Stimulated activated naive CD8-positive, alpha-beta T cell treated with anti-CD3 and anti-CD28 coated beads, Interleukin-15, Interleukin-2, amounts not matched to agents 100 ng/mL and 50 ng/mL, for 24 hours (primary cell): ENCODE measurements around the gene LAMA2.

Experiments
- H3K27ac Mint-ChIP-seq: one replicate; pipeline ENCODE4 v1.8.0; 2021; ENCODE audit warnings: mild to moderate bottlenecking, mixed read lengths
- H3K27me3 Mint-ChIP-seq: one replicate; pipeline ENCODE4 v1.8.0; 2021; ENCODE audit warnings: mixed read lengths
- H3K36me3 Mint-ChIP-seq: one replicate; pipeline ENCODE4 v1.8.0; 2021; ENCODE audit warnings: low read depth, mixed read lengths
- H3K4me1 Mint-ChIP-seq: one replicate; pipeline ENCODE4 v1.8.0; 2021; ENCODE audit warnings: low read depth, mixed read lengths
- H3K4me3 Mint-ChIP-seq: one replicate; pipeline ENCODE4 v1.8.0; 2021; ENCODE audit warnings: mild to moderate bottlenecking, mixed read lengths
- H3K9me3 Mint-ChIP-seq: one replicate; pipeline ENCODE4 v1.8.0; 2021; ENCODE audit warnings: mixed read lengths

Gene LAMA2

GRCh38 chr6:129217701-129218100 lies 334.8 kb downstream of the LAMA2 start:
- H3K9me3 Mint-ChIP-seq, result no peaks in the 10 kb centered on the region
- H3K4me1 Mint-ChIP-seq, result no peaks in the 10 kb centered on the region
- no peak overlapping the region for H3K4me3 Mint-ChIP-seq
- peaks cover 13% of the 10 kb centered on the region for H3K27me3 Mint-ChIP-seq
- H3K36me3 Mint-ChIP-seq, result no peaks in the 10 kb centered on the region
- H3K27ac Mint-ChIP-seq, result no peak overlapping the region

GRCh38 chr6:129233458-129234134 lies 350.7 kb downstream of the LAMA2 start:
- Mint-ChIP-seq H3K27me3 (peaks cover 24% of the 10 kb centered on the region), H3K27ac (no peak overlapping the region), H3K36me3 (no peaks in the 10 kb centered on the region), H3K4me1 (no peaks in the 10 kb centered on the region), H3K9me3 (no peaks in the 10 kb centered on the region), H3K4me3 (no peak overlapping the region)

GRCh38 chr6:129235167-129236000 lies 352.4 kb downstream of the LAMA2 start:
- Mint-ChIP-seq H3K36me3 (no peaks in the 10 kb centered on the region), H3K4me3 (no peak overlapping the region), H3K27ac (no peak overlapping the region), H3K4me1 (no peaks in the 10 kb centered on the region), H3K9me3 (no peaks in the 10 kb centered on the region), H3K27me3 (peaks cover 21% of the 10 kb centered on the region)

- Mint-ChIP-seq H3K9me3 (no peaks in the 10 kb centered on the region), H3K27ac (no peak overlapping the region), H3K27me3 (peaks cover 21% of the 10 kb centered on the region), H3K36me3 (no peaks in the 10 kb centered on the region), H3K4me3 (no peak overlapping the region), H3K4me1 (no peaks in the 10 kb centered on the region)
These were observed 353.1 kb downstream of the LAMA2 start for GRCh38 chr6:129236001-129236517.

- Mint-ChIP-seq H3K9me3 (no peaks in the 10 kb centered on the region), H3K27ac (no peak overlapping the region), H3K4me3 (no peak overlapping the region), H3K36me3 (no peaks in the 10 kb centered on the region), H3K4me1 (no peaks in the 10 kb centered on the region), H3K27me3 (peaks cover 20% of the 10 kb centered on the region)
These were observed 356.1 kb downstream of the LAMA2 start for GRCh38 chr6:129238991-129239390.

GRCh38 chr6:129239825-129240491 lies 357.0 kb downstream of the LAMA2 start:
- no peaks in the 10 kb centered on the region for H3K9me3 Mint-ChIP-seq
- no peaks in the 10 kb centered on the region for H3K4me1 Mint-ChIP-seq
- H3K36me3 Mint-ChIP-seq, result no peaks in the 10 kb centered on the region
- H3K27ac Mint-ChIP-seq, result no peak overlapping the region
- H3K27me3 Mint-ChIP-seq, result peaks cover 20% of the 10 kb centered on the region
- no peak overlapping the region for H3K4me3 Mint-ChIP-seq

GRCh38 chr6:129240492-129240853 lies 357.5 kb downstream of the LAMA2 start:
- H3K4me3 Mint-ChIP-seq, result no peak overlapping the region
- no peaks in the 10 kb centered on the region for H3K9me3 Mint-ChIP-seq
- peaks cover 17% of the 10 kb centered on the region for H3K27me3 Mint-ChIP-seq
- no peaks in the 10 kb centered on the region for H3K36me3 Mint-ChIP-seq
- H3K27ac Mint-ChIP-seq, result no peak overlapping the region
- no peaks in the 10 kb centered on the region for H3K4me1 Mint-ChIP-seq

- H3K4me1 Mint-ChIP-seq, result no peaks in the 10 kb centered on the region
- no peak overlapping the region for H3K4me3 Mint-ChIP-seq
- no peak overlapping the region for H3K27ac Mint-ChIP-seq
- H3K36me3 Mint-ChIP-seq, result no peaks in the 10 kb centered on the region
- H3K27me3 Mint-ChIP-seq, result peaks cover 24% of the 10 kb centered on the region
- H3K9me3 Mint-ChIP-seq, result no peaks in the 10 kb centered on the region
These were observed 359.6 kb downstream of the LAMA2 start for GRCh38 chr6:129242546-129242945.

GRCh38 chr6:129243377-129243776 lies 360.4 kb downstream of the LAMA2 start:
- H3K36me3 Mint-ChIP-seq, result no peaks in the 10 kb centered on the region
- no peak overlapping the region for H3K4me3 Mint-ChIP-seq
- no peak overlapping the region for H3K27ac Mint-ChIP-seq
- no peaks in the 10 kb centered on the region for H3K9me3 Mint-ChIP-seq
- H3K27me3 Mint-ChIP-seq, result peaks cover 20% of the 10 kb centered on the region
- H3K4me1 Mint-ChIP-seq, result no peaks in the 10 kb centered on the region

- no peaks in the 10 kb centered on the region for H3K36me3 Mint-ChIP-seq
- H3K4me3 Mint-ChIP-seq, result no peak overlapping the region
- H3K9me3 Mint-ChIP-seq, result no peaks in the 10 kb centered on the region
- peaks cover 12% of the 10 kb centered on the region for H3K4me1 Mint-ChIP-seq
- peaks cover 23% of the 10 kb centered on the region for H3K27me3 Mint-ChIP-seq
- H3K27ac Mint-ChIP-seq, result no peak overlapping the region
These were observed 366.0 kb downstream of the LAMA2 start for GRCh38 chr6:129248946-129249345.

GRCh38 chr6:129251669-129252376 lies 368.9 kb downstream of the LAMA2 start:
- H3K4me3 Mint-ChIP-seq, result no peak overlapping the region
- peaks cover 12% of the 10 kb centered on the region for H3K4me1 Mint-ChIP-seq
- H3K36me3 Mint-ChIP-seq, result no peaks in the 10 kb centered on the region
- H3K27me3 Mint-ChIP-seq, result peaks cover 29% of the 10 kb centered on the region
- H3K9me3 Mint-ChIP-seq, result no peaks in the 10 kb centered on the region
- H3K27ac Mint-ChIP-seq, result no peak overlapping the region

GRCh38 chr6:129252377-129253071 lies 369.6 kb downstream of the LAMA2 start:
- Mint-ChIP-seq H3K4me1 (peaks cover 12% of the 10 kb centered on the region), H3K9me3 (no peaks in the 10 kb centered on the region), H3K36me3 (no peaks in the 10 kb centered on the region), H3K27me3 (peaks cover 31% of the 10 kb centered on the region), H3K4me3 (no peak overlapping the region), H3K27ac (no peak overlapping the region)

- H3K4me1 Mint-ChIP-seq, result peaks cover 12% of the 10 kb centered on the region
- no peak overlapping the region for H3K4me3 Mint-ChIP-seq
- H3K27ac Mint-ChIP-seq, result no peak overlapping the region
- peaks cover 31% of the 10 kb centered on the region for H3K27me3 Mint-ChIP-seq
- H3K9me3 Mint-ChIP-seq, result no peaks in the 10 kb centered on the region
- H3K36me3 Mint-ChIP-seq, result no peaks in the 10 kb centered on the region
These were observed 370.3 kb downstream of the LAMA2 start for GRCh38 chr6:129253242-129253641.

GRCh38 chr6:129253727-129254126 lies 370.8 kb downstream of the LAMA2 start:
- Mint-ChIP-seq H3K4me3 (no peak overlapping the region), H3K4me1 (peaks cover 12% of the 10 kb centered on the region), H3K27me3 (peaks cover 29% of the 10 kb centered on the region), H3K9me3 (no peaks in the 10 kb centered on the region), H3K36me3 (no peaks in the 10 kb centered on the region), H3K27ac (no peak overlapping the region)
